ENCODE results near the gene MSRB3. TPM values are rescaled to one million over a fixed set of nuclear protein-coding genes. Genes with fewer than 3 reads are reported as not detected.

The MSRB3 gene
- total RNA-seq, 3 donors from 2014 or later (not counting 1 experiment from before 2014, with no cell fraction given), result 2.4 to 3.4 (median 3.1) TPM

GRCh38 chr12:65296508-65297265 is 18.2 kb downstream of the MSRB3 start:
- Mint-ChIP-seq H3K27ac (no peak overlapping the region), H3K36me3 (no peaks in the 10 kb centered on the region), H3K4me1 (peaks cover 6 to 11% of the 10 kb centered on the region in 2 donors), H3K4me3 (no peak overlapping the region), H3K27me3 (ENCODE audit: low read depth in 2 of 2) (peaks cover 11 to 34% of the 10 kb centered on the region in 2 donors), H3K9me3 (peaks cover 2 to 5% of the 10 kb centered on the region in 2 donors)
- Histone ChIP-seq H3K4me3 (ENCODE audit: low read length) (no peak overlapping the region), H3K36me3 (ENCODE audit: control insufficient read depth, insufficient read depth, low read length) (no peaks in the 10 kb centered on the region), H3K27ac (ENCODE audit: low read length) (no peak overlapping the region), H3K4me1 (ENCODE audit: control insufficient read depth, insufficient read depth, low read length) (peaks cover 6% of the 10 kb centered on the region), H3K9me3 (ENCODE audit: control insufficient read depth, insufficient read depth, low read length) (no peaks in the 10 kb centered on the region), H3K27me3 (ENCODE audit: control insufficient read depth, insufficient read depth, low read length) (peaks cover 2% of the 10 kb centered on the region)
- intact Hi-C loops (cut with micrococcal nuclease), result no loop called here
- DNase-seq, result no peak
- no peak for TF ChIP-seq CTCF (IDR thresholded peaks at IDR 0.05)
- 33% methylated on average over 1 of the region's 1 CpG for WGBS (ENCODE audit: insufficient coverage)
- ATAC-seq, result no peak

- Mint-ChIP-seq H3K4me3 (no peak overlapping the region), H3K27ac (no peak overlapping the region), H3K9me3 (peaks cover 2 to 5% of the 10 kb centered on the region in 2 donors), H3K27me3 (ENCODE audit: low read depth in 2 of 2) (peaks cover 17 to 56% of the 10 kb centered on the region in 2 donors), H3K4me1 (peaks cover 1 to 7% of the 10 kb centered on the region in 2 donors), H3K36me3 (no peaks in the 10 kb centered on the region)
- intact Hi-C loops (cut with micrococcal nuclease), result no loop called here
- Histone ChIP-seq H3K36me3 (ENCODE audit: control insufficient read depth, insufficient read depth, low read length) (no peaks in the 10 kb centered on the region), H3K27ac (ENCODE audit: low read length) (no peak overlapping the region), H3K4me3 (ENCODE audit: low read length) (no peak overlapping the region), H3K4me1 (ENCODE audit: control insufficient read depth, insufficient read depth, low read length) (no peaks in the 10 kb centered on the region), H3K9me3 (ENCODE audit: control insufficient read depth, insufficient read depth, low read length) (no peaks in the 10 kb centered on the region), H3K27me3 (ENCODE audit: control insufficient read depth, insufficient read depth, low read length) (no peaks in the 10 kb centered on the region)
- no peak for DNase-seq
- TF ChIP-seq CTCF (IDR thresholded peaks at IDR 0.05), result no peak
- ATAC-seq, result no peak
- 58% methylated on average over 2 of the region's 2 CpGs for WGBS (ENCODE audit: insufficient coverage)
Measured at GRCh38 chr12:65300097-65300496, 21.6 kb downstream of the MSRB3 start.

GRCh38 chr12:65300679-65301349 is 22.3 kb downstream of the MSRB3 start:
- DNase-seq, result no peak
- no peaks in the 10 kb centered on the region for H3K27me3 ChIP-seq (ENCODE audit: control insufficient read depth, insufficient read depth, low read length)
- intact Hi-C loops (cut with micrococcal nuclease), result no loop called here
- no peaks in the 10 kb centered on the region for H3K9me3 ChIP-seq (ENCODE audit: control insufficient read depth, insufficient read depth, low read length)
- no peak overlapping the region for H3K27ac ChIP-seq (ENCODE audit: low read length)
- ATAC-seq, result peak in 1 of 3 donors; percentile 24
- TF ChIP-seq CTCF (IDR thresholded peaks at IDR 0.05), result no peak
- Mint-ChIP-seq H3K27me3 (ENCODE audit: low read depth in 2 of 2) (peaks cover 17 to 64% of the 10 kb centered on the region in 2 donors), H3K9me3 (peaks cover 2 to 5% of the 10 kb centered on the region in 2 donors), H3K36me3 (no peaks in the 10 kb centered on the region), H3K4me1 (peaks cover 0 to 6% of the 10 kb centered on the region in 2 donors), H3K4me3 (no peak overlapping the region), H3K27ac (no peak overlapping the region)
- no peaks in the 10 kb centered on the region for H3K4me1 ChIP-seq (ENCODE audit: control insufficient read depth, insufficient read depth, low read length)
- H3K36me3 ChIP-seq (ENCODE audit: control insufficient read depth, insufficient read depth, low read length), result no peaks in the 10 kb centered on the region
- no peak overlapping the region for H3K4me3 ChIP-seq (ENCODE audit: low read length)
- WGBS (ENCODE audit: insufficient coverage), result 100% methylated on average over 1 of the region's 3 CpGs

Measured in natural killer cell (primary cell).